ENCODE results near the gene PCDHGA12. TPM values are rescaled to one million over a fixed set of nuclear protein-coding genes. Genes with fewer than 3 reads are reported as not detected.
"Not testable (repeated sequence)": the region's sequence is repeated elsewhere in the genome, so short reads cannot be mapped to it uniquely, and the experiment has no call there.

The PCDHGA12 gene
- total and polyA plus RNA-seq, 12 donors, result 0.34 to 29.1 (median 13.1) TPM

DNA sequence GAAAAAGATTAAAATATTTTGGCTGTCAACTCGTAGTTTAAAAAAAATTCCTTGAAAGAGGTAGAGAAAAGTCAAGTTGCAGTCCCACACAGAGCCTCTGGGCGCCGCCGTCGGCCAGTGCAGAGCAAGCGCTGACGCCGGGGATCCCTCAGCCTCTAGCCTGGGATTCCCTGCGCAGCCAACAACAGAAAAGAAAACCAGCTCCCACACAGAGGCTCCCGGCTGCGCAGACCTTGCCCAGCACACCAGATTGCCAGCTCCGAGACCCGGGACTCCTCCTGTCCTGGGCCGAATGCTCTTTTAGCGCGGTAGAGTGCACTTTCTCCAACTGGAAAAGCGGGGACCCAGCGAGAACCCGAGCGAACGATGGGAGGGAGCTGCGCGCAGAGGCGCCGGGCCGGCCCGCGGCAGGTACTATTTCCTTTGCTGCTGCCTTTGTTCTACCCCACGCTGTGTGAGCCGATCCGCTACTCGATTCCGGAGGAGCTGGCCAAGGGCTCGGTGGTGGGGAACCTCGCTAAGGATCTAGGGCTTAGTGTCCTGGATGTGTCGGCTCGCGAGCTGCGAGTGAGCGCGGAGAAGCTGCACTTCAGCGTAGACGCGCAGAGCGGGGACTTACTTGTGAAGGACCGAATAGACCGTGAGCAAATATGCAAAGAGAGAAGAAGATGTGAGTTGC is 12.7 kb upstream of the PCDHGA12 start, which contains the start of gene PCDHGB7:
PCDHGB7 (plus strand) TSS at position 184 of the 679 bp plus-strand sequence; CDS start at position 367, 183 bp downstream.
- Histone ChIP-seq H3K27ac (peak within 1 kb of the TSS in 1 of 5 donors; percentile 47), H3K4me3 (peak within 1 kb of the TSS in 2 of 4 donors; percentile 3 to 54), H3K9me3 (replicated peaks in 1 of 3) (peaks cover 0 to 65% (median 8%) of the 10 kb centered on the region in 3 donors)
- 6 to 16% (median 9%) methylated on average over 17 to 44 of the region's 47 CpGs for WGBS, 4 donors
- intact Hi-C loops (cut with DNase I), result loop anchor here (10.0 kb wide), 4 partner anchors 103 to 193 kb away; partner anchors contain the start of gene PCDHB14 (in 1 of the 2)
- not testable (repeated sequence) for H3K36me3 ChIP-seq (replicated peaks in 1 of 2); H3K4me1 ChIP-seq (replicated peaks in 1 of 2); H3K27me3 ChIP-seq
- peak; percentile 61 to 83 (median 77) for DNase-seq
- peak in 1 of 2 donors; percentile 18 for TF ChIP-seq POLR2A (IDR thresholded peaks at IDR 0.05)
- TF ChIP-seq, protein P1, sequence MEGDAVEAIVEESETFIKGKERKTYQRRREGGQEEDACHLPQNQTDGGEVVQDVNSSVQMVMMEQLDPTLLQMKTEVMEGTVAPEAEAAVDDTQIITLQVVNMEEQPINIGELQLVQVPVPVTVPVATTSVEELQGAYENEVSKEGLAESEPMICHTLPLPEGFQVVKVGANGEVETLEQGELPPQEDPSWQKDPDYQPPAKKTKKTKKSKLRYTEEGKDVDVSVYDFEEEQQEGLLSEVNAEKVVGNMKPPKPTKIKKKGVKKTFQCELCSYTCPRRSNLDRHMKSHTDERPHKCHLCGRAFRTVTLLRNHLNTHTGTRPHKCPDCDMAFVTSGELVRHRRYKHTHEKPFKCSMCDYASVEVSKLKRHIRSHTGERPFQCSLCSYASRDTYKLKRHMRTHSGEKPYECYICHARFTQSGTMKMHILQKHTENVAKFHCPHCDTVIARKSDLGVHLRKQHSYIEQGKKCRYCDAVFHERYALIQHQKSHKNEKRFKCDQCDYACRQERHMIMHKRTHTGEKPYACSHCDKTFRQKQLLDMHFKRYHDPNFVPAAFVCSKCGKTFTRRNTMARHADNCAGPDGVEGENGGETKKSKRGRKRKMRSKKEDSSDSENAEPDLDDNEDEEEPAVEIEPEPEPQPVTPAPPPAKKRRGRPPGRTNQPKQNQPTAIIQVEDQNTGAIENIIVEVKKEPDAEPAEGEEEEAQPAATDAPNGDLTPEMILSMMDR (IDR thresholded peaks at IDR 0.05), result peak; percentile 43 to 79 (median 64)

DNA sequence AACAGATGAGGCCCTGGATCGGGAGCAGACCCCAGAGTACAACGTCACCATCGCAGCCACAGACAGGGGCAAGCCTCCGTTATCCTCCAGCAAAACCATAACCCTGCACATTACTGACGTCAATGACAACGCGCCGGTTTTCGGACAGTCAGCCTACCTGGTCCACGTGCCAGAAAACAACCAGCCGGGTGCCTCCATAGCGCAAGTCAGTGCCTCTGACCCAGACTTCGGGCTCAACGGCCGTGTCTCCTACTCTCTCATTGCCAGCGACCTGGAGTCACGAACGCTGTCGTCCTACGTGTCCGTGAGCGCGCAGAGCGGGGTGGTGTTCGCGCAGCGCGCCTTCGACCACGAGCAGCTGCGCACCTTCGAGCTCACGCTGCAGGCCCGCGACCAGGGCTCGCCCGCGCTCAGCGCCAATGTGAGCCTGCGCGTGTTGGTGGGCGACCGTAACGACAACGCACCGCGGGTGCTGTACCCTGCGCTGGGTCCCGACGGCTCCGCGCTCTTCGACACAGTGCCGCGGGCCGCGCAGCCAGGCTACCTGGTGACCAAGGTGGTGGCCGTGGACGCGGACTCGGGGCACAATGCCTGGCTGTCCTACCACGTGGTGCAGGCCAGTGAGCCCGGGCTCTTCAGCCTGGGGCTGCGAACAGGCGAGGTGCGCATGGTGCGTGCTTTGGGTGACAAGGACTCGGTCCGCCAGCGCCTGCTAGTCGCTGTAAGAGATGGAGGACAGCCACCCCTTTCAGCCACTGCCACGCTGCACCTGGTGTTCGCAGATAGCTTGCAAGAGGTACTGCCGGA is 11.0 kb upstream of the PCDHGA12 start:
- TF ChIP-seq POLR2A (IDR thresholded peaks at IDR 0.05), result no peak
- TF ChIP-seq, protein P1 (IDR thresholded peaks at IDR 0.05), result no peak
- 24 to 44% (median 28%) methylated on average over 38 to 74 of the region's 74 CpGs for WGBS, 4 donors
- Histone ChIP-seq H3K36me3 (replicated peaks in 1 of 2) (no peaks in the 10 kb centered on the region), H3K27ac (no peak overlapping the region), H3K4me1 (replicated peaks in 1 of 2) (no peaks in the 10 kb centered on the region), H3K4me3 (peak overlapping the region in 1 of 4 donors; percentile 4), H3K27me3 (no peaks in the 10 kb centered on the region), H3K9me3 (replicated peaks in 1 of 3) (peaks cover 0 to 75% (median 17%) of the 10 kb centered on the region in 3 donors)
- intact Hi-C loops (cut with DNase I), result loop anchor here (10.0 kb wide), 4 partner anchors 104 to 194 kb away; partner anchors contain the start of gene PCDHB14 (in 1 of the 2)
- no peak for DNase-seq

DNA sequence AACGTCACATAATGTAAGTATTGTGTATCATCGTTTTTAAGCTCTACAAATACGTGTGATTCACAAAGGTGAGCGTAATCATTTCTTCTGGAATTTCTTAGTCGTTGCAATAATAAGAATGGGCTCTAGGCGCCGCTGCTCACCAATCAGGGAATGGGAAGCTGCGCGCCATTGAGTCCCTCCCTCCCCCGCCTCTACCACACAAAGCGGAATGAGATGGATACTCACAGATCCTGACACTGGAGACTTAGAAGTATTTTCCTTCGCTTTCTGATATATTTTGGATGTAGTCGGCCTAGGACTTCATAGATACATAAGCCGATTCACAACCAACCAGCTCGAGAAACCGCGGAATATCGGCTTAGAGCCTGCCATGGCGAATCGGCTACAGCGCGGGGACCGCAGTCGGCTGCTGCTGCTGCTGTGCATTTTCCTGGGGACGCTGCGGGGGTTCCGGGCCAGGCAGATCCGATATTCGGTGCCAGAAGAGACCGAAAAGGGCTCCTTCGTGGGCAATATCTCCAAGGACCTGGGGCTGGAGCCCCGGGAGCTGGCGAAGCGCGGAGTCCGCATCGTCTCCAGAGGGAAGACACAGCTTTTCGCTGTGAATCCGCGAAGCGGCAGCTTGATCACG is 9.3 kb upstream of the PCDHGA12 start, which contains the start of gene PCDHGA11:
PCDHGA11 (plus strand) TSS at position 197 of the 634 bp plus-strand sequence; CDS start at position 374, 177 bp downstream.
- Histone ChIP-seq H3K27ac (no peak within 1 kb of the TSS), H3K9me3 (replicated peaks in 1 of 3) (peaks cover 0 to 86% (median 26%) of the 10 kb centered on the region in 3 donors), H3K4me1 (replicated peaks in 1 of 2) (no peaks in the 10 kb centered on the region), H3K36me3 (replicated peaks in 1 of 2) (no peaks in the 10 kb centered on the region), H3K27me3 (no peaks in the 10 kb centered on the region), H3K4me3 (peak within 1 kb of the TSS in 1 of 4 donors; percentile 40)
- WGBS, 4 donors, result 8 to 13% (median 10%) methylated on average over 30 to 42 of the region's 42 CpGs
- peak in 1 of 7 donors; percentile 31 for DNase-seq
- TF ChIP-seq, protein P1 (IDR thresholded peaks at IDR 0.05), result peak in 5 of 6 experiments; percentile 15 to 41 (median 37)
- TF ChIP-seq POLR2A (IDR thresholded peaks at IDR 0.05), result no peak
- intact Hi-C loops (cut with DNase I), result loop anchor here in 1 of 2 donors (10.0 kb wide), 1 partner anchor 104 kb away; no protein-coding TSS in a partner anchor

Data from adrenal gland (tissue), 12 donors.